NOMO-1 treated with DMSO at 0.1 percent for 48 hours (cell line): ENCODE data around the gene C19orf33.
"Not testable (repeated sequence)": the region's sequence is repeated elsewhere in the genome, so short reads cannot be mapped to it uniquely, and the experiment has no call there.

Source experiments
- DNase-seq: peaks from one replicate; lab custom pipeline; 2025; ENCODE audit not compliant: unreplicated experiment; lab: John Stamatoyannopoulos, UW

Gene C19orf33

GRCh38 chr19:38303517-38304351 lies at the start of gene C19orf33:
TSS of gene C19orf33 (plus strand) at chr19:38304251. CDS start at chr19:38304262, 11 bp downstream.
- DNase-seq: no peak

- DNase-seq: no peak
These were observed 48.6 kb upstream of the C19orf33 start for GRCh38 chr19:38255383-38256014.

- DNase-seq: not testable (repeated sequence)
These were observed 42.1 kb upstream of the C19orf33 start for GRCh38 chr19:38261942-38262341.

GRCh38 chr19:38262585-38263268 lies 41.3 kb upstream of the C19orf33 start:
- DNase-seq: no peak

GRCh38 chr19:38263689-38264485 lies 40.2 kb upstream of the C19orf33 start:
- DNase-seq: peak; percentile 74

- DNase-seq: peak; percentile 49
These were observed 39.4 kb upstream of the C19orf33 start, which contains the start of gene SPINT2 for GRCh38 chr19:38264486-38265212. TSS of gene SPINT2 (plus strand) at chr19:38264573. CDS start at chr19:38264893, 320 bp downstream.

- DNase-seq: peak; percentile 81
These were observed 38.7 kb upstream of the C19orf33 start for GRCh38 chr19:38265213-38265861.

- no peak for DNase-seq
These were observed 38.1 kb upstream of the C19orf33 start for GRCh38 chr19:38265921-38266429.

- DNase-seq: no peak
These were observed 37.0 kb upstream of the C19orf33 start for GRCh38 chr19:38266981-38267597.

- no peak for DNase-seq
These were observed 36.1 kb upstream of the C19orf33 start for GRCh38 chr19:38267761-38268483.

GRCh38 chr19:38268539-38268938 lies 35.5 kb upstream of the C19orf33 start:
- DNase-seq: no peak

- DNase-seq: no peak
These were observed 33.4 kb upstream of the C19orf33 start for GRCh38 chr19:38270587-38271167.

GRCh38 chr19:38273499-38273898 lies 30.6 kb upstream of the C19orf33 start:
- DNase-seq: no peak

GRCh38 chr19:38274739-38275138 lies 29.3 kb upstream of the C19orf33 start:
- DNase-seq: no peak

GRCh38 chr19:38276942-38277517 lies 27.0 kb upstream of the C19orf33 start:
- DNase-seq: no peak

GRCh38 chr19:38277549-38277948 lies 26.5 kb upstream of the C19orf33 start:
- no peak for DNase-seq

- no peak for DNase-seq
These were observed 25.9 kb upstream of the C19orf33 start for GRCh38 chr19:38277969-38278680.
